Measurements from ENCODE around the gene NAPSA. TPM values are rescaled to one million over a fixed set of nuclear protein-coding genes. Genes with fewer than 3 reads are reported as not detected.
"Not testable (repeated sequence)": the region's sequence is repeated elsewhere in the genome, so short reads cannot be mapped to it uniquely, and the experiment has no call there.

NAPSA gene
- total RNA-seq, 1 donor from 2014 or later: 3.3 TPM

DNA sequence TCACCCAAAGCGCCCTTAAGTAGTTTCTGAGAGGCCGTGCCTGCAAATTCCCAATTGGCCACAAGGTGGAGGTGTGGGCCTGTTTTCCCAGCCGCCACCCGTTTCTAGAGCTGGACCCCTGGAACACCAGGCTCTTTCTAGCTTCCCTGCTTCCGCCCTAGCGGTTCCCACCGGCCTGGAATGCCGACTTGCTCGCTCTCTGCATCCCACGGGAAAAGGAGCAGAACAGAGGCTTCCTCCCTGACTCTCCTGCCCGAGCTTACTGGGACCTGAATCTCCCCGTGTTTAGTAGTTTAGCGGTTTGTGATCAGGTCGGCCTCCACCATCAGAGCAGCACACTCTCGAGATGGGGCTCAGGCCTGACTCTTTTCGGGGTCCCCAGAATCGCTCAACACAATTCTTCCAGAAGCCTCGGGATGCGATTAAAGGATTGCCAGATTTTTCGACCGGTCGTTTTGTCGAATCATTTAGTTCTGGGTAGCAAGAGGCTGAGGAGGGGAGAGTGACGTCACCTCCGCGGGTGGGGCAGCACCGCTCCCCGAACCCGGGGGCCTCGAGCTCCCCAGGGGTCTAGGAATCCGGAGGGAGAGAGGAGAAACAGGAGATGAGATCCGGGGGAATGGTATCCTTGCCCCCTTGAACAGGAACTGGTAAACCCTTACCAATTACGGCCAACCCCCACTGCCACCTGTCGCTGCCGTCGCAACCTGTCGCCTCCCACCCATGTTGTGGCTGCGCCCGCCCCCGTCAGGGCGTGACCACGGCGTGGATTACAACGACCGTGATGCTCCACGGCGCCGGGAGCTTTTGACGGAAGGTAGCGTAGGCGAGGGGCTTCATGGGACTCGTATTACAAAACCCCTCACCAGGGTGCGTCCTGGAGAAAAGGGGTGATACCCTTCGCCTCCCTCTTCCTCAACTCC lies 8.0 kb downstream of the NAPSA start:
- H3K4me3 ChIP-seq (ENCODE audit: low read depth, low read length): peak overlapping the region; percentile 56
- TF ChIP-seq, protein P1, sequence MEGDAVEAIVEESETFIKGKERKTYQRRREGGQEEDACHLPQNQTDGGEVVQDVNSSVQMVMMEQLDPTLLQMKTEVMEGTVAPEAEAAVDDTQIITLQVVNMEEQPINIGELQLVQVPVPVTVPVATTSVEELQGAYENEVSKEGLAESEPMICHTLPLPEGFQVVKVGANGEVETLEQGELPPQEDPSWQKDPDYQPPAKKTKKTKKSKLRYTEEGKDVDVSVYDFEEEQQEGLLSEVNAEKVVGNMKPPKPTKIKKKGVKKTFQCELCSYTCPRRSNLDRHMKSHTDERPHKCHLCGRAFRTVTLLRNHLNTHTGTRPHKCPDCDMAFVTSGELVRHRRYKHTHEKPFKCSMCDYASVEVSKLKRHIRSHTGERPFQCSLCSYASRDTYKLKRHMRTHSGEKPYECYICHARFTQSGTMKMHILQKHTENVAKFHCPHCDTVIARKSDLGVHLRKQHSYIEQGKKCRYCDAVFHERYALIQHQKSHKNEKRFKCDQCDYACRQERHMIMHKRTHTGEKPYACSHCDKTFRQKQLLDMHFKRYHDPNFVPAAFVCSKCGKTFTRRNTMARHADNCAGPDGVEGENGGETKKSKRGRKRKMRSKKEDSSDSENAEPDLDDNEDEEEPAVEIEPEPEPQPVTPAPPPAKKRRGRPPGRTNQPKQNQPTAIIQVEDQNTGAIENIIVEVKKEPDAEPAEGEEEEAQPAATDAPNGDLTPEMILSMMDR (conservative IDR thresholded peaks at IDR 0.05; ENCODE audit: low read depth, low read length): peak; percentile 85
- no peak for DNase-seq (ENCODE audit: low read depth)

GRCh38 chr19:50356691-50357177 lies 8.7 kb downstream of the NAPSA start:
- TF ChIP-seq, protein P1 (conservative IDR thresholded peaks at IDR 0.05; ENCODE audit: low read depth, low read length): no peak
- no peak overlapping the region for H3K4me3 ChIP-seq (ENCODE audit: low read depth, low read length)
- DNase-seq (ENCODE audit: low read depth): no peak

- not testable (repeated sequence) for DNase-seq (ENCODE audit: low read depth); H3K4me3 ChIP-seq (ENCODE audit: low read depth, low read length)
These were observed 12.0 kb downstream of the NAPSA start for GRCh38 chr19:50353487-50353880.

- DNase-seq (ENCODE audit: low read depth): no peak
- TF ChIP-seq, protein P1 (conservative IDR thresholded peaks at IDR 0.05; ENCODE audit: low read depth, low read length): no peak
These were observed 13.2 kb downstream of the NAPSA start for GRCh38 chr19:50352242-50352641.

GRCh38 chr19:50349277-50350057 lies 16.0 kb downstream of the NAPSA start:
- DNase-seq (ENCODE audit: low read depth): no peak
- no peak overlapping the region for H3K4me3 ChIP-seq (ENCODE audit: low read depth, low read length)
- TF ChIP-seq, protein P1 (conservative IDR thresholded peaks at IDR 0.05; ENCODE audit: low read depth, low read length): peak; percentile 17

More at GRCh38 chr19:50352242-50352641, 13.2 kb downstream of the NAPSA start:
- H3K4me3 ChIP-seq (ENCODE audit: low read depth, low read length): no peak overlapping the region

- not testable (repeated sequence) for H3K4me3 ChIP-seq (ENCODE audit: low read depth, low read length); DNase-seq (ENCODE audit: low read depth)
These were observed 18.3 kb downstream of the NAPSA start for GRCh38 chr19:50347089-50347581.

DNA sequence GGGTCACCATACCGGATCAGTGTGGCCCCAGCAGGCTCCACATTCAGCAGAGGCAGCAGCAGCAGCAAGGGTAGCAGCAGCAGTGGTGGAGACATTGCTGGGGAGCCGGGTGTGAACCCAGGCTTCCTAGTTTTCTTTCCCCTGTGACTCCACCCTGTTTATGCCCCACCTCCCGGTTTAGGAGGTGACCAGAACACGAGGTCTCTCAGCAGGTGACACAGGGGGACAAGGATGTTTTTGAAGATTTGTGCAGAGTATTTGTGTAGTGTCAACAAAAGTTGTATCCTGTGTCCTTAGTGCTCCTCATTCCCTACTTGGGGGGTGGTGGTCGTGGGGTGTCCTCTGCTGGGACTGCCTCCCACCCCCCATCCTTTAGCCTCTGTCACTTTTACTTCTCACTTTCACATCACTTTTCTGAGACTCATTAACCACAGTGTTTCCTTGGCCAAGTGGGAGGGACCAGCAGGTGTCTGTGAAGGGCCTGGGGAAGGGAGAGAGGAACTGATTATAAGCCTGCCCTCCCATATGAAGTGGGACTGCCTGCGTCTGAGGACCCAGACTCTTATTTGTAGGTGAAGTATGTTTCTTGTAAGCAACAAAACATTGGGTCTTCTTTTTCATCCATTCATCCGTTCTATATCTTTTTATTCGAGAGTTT lies 20.6 kb downstream of the NAPSA start:
- TF ChIP-seq, protein P1 (conservative IDR thresholded peaks at IDR 0.05; ENCODE audit: low read depth, low read length): no peak

More for the DNA sequence above, 20.6 kb downstream of the NAPSA start:
- no peak overlapping the region for H3K4me3 ChIP-seq (ENCODE audit: low read depth, low read length)
- DNase-seq (ENCODE audit: low read depth): no peak
